ENCODE measurements around the gene CDHR1. TPM values are rescaled to one million over a fixed set of nuclear protein-coding genes. Genes with fewer than 3 reads are reported as not detected.
"Not testable (repeated sequence)": the region's sequence is repeated elsewhere in the genome, so short reads cannot be mapped to it uniquely, and the experiment has no call there.

The CDHR1 gene
- total RNA-seq, 1 experiment from 2014 or later: 0.90 TPM

- not testable (repeated sequence) for H3K36me3 ChIP-seq (replicated peaks; ENCODE audit: control insufficient read depth, insufficient read depth, low read length); DNase-seq; H3K4me3 ChIP-seq (ENCODE audit: insufficient read depth, low read depth, low read length); H3K27me3 ChIP-seq (ENCODE audit: control insufficient read depth, insufficient read depth, low read length)
Measured at GRCh38 chr10:84180386-84180785, 14.0 kb upstream of the CDHR1 start.

GRCh38 chr10:84181631-84182030, 12.7 kb upstream of the CDHR1 start:
- no peak overlapping the region for H3K4me3 ChIP-seq (ENCODE audit: insufficient read depth, low read depth, low read length)
- no peak for DNase-seq

DNA sequence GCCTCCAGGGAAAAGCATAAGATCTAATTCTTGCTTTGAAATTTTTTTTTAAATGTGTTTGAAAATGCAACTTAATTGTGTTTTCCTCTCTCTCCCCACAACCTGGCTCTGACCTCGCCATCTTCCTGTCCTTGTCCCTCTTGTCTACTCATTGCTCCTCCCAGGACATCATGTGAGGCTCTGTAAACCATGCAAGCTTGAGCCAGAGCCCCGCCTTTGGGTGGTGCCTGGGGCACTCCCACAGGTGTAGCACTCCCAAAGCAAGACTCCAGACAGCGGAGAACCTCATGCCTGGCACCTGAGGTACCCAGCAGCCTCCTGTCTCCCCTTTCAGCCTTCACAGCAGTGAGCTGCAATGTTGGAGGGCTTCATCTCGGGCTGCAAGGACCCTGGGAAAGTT, 9.8 kb upstream of the CDHR1 start:
- no peak overlapping the region for H3K4me3 ChIP-seq (ENCODE audit: insufficient read depth, low read depth, low read length)
- H3K27me3 ChIP-seq (ENCODE audit: control insufficient read depth, insufficient read depth, low read length): no peaks in the 10 kb centered on the region
- no peaks in the 10 kb centered on the region for H3K36me3 ChIP-seq (replicated peaks; ENCODE audit: control insufficient read depth, insufficient read depth, low read length)
- no peak for DNase-seq

More at GRCh38 chr10:84181631-84182030, 12.7 kb upstream of the CDHR1 start:
- no peaks in the 10 kb centered on the region for H3K36me3 ChIP-seq (replicated peaks; ENCODE audit: control insufficient read depth, insufficient read depth, low read length)
- no peaks in the 10 kb centered on the region for H3K27me3 ChIP-seq (ENCODE audit: control insufficient read depth, insufficient read depth, low read length)

- no peak for DNase-seq
- H3K4me3 ChIP-seq (ENCODE audit: insufficient read depth, low read depth, low read length): no peak overlapping the region
- no peaks in the 10 kb centered on the region for H3K27me3 ChIP-seq (ENCODE audit: control insufficient read depth, insufficient read depth, low read length)
- H3K36me3 ChIP-seq (replicated peaks; ENCODE audit: control insufficient read depth, insufficient read depth, low read length): no peaks in the 10 kb centered on the region
Measured at GRCh38 chr10:84185526-84186175, 8.7 kb upstream of the CDHR1 start.

GRCh38 chr10:84188815-84189214, 5.5 kb upstream of the CDHR1 start:
- peaks cover 10% of the 10 kb centered on the region for H3K27me3 ChIP-seq (ENCODE audit: control insufficient read depth, insufficient read depth, low read length)
- no peaks in the 10 kb centered on the region for H3K36me3 ChIP-seq (replicated peaks; ENCODE audit: control insufficient read depth, insufficient read depth, low read length)
- DNase-seq: no peak
- H3K4me3 ChIP-seq (ENCODE audit: insufficient read depth, low read depth, low read length): no peak overlapping the region

DNA sequence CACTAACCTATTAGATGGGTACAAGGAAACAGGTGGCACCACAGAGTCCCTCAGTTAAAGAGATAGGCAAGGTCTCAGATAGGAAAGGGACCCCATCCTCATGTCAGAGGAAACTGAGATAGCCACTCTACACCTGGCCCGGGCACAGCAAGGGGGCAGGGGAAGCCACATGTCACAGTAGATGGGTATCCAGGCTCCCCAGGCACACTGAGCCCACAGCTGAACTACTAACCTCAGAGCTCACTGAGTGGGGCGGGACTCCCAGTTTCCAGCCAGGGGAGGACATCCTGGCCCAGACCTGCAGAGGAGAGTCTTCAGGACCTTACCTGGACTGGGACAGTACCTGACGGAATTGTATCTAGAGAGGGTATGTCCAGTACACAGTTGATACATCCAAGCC, 3.7 kb upstream of the CDHR1 start:
- Histone ChIP-seq H3K36me3 (replicated peaks; ENCODE audit: control insufficient read depth, insufficient read depth, low read length) (no peaks in the 10 kb centered on the region), H3K27me3 (ENCODE audit: control insufficient read depth, insufficient read depth, low read length) (peaks cover 27% of the 10 kb centered on the region), H3K4me3 (ENCODE audit: insufficient read depth, low read depth, low read length) (no peak overlapping the region)
- no peak for DNase-seq

DNA sequence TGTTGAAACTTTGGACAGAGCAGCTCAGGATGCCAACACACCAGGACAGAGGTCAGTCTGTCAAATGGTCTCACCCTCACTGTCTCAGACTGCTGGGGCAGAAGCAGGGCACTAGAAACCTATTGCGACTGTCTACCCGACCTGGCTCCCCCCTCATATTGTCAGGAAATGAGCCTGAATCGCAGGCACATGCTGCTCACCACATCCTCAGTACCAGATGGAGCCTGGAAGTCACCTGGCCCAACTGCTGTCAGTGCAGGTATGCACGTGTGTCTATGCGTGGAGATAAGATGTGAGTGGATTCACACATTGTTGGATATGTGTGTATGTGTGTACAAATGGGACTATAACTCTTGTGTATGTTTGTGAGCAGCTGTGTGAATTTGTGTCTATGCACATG, 3.2 kb upstream of the CDHR1 start:
- H3K27me3 ChIP-seq (ENCODE audit: control insufficient read depth, insufficient read depth, low read length): peaks cover 32% of the 10 kb centered on the region
- no peaks in the 10 kb centered on the region for H3K36me3 ChIP-seq (replicated peaks; ENCODE audit: control insufficient read depth, insufficient read depth, low read length)
- H3K4me3 ChIP-seq (ENCODE audit: insufficient read depth, low read depth, low read length): no peak overlapping the region
- no peak for DNase-seq

DNA sequence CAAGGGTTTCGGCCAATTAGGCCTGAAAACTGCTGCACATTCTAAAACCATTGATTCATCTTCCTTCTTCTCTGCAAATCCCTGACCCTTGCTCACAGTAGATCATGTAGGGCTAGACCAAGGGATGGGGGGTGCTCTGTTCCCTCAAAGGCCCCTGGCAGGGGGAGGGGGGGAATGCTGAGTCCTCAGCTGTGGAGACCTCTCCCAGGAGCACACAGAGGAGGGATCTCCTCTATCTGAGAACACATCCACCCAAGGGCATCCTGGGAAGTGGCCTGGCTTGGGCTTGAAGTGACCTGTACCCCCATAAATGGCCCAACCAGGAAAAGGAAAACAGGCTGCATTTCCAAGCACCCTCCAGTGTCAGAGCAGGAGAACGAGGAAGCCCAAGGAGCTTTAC, 1.0 kb upstream of the CDHR1 start:
- H3K36me3 ChIP-seq (replicated peaks; ENCODE audit: control insufficient read depth, insufficient read depth, low read length): no peaks in the 10 kb centered on the region; the same call in 1 of the 2 replicates
- no peak overlapping the region for H3K4me3 ChIP-seq (ENCODE audit: insufficient read depth, low read depth, low read length)
- peaks cover 45% of the 10 kb centered on the region for H3K27me3 ChIP-seq (ENCODE audit: control insufficient read depth, insufficient read depth, low read length)
- DNase-seq: no peak

DNA sequence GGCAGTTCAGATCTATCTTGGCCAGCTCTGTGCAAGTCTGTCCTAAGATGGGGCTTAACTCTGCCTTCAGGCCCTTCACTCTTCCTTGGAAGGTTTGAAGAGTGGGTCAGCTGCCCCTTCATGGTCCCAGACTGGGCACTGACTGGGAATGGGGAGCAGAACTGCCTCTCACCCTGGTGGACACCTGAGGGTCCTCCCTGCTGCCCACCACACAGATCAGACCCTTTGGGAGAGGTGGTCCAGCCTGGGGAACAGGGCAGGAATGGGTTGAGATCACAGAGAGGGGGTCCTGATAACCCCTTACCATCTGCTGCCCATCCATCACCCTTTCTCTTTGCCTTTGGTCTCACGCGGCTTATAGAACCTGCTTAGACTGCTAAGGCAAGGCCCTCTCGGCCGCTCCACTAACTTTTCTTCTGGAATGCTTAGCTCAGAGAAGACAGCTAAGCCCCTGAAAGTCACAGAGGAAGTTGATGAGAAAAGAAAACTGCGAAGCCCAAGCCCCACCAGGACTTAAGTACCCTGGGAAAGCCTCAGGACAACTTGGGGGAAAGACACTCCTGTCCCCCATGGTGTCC, 402 bp upstream of the CDHR1 start:
- Histone ChIP-seq H3K36me3 (replicated peaks; ENCODE audit: control insufficient read depth, insufficient read depth, low read length) (no peaks in the 10 kb centered on the region; the same call in 1 of the 2 replicates), H3K27me3 (ENCODE audit: control insufficient read depth, insufficient read depth, low read length) (peaks cover 45% of the 10 kb centered on the region), H3K4me3 (ENCODE audit: insufficient read depth, low read depth, low read length) (peak overlapping the region; percentile 55)
- DNase-seq: no peak

DNA sequence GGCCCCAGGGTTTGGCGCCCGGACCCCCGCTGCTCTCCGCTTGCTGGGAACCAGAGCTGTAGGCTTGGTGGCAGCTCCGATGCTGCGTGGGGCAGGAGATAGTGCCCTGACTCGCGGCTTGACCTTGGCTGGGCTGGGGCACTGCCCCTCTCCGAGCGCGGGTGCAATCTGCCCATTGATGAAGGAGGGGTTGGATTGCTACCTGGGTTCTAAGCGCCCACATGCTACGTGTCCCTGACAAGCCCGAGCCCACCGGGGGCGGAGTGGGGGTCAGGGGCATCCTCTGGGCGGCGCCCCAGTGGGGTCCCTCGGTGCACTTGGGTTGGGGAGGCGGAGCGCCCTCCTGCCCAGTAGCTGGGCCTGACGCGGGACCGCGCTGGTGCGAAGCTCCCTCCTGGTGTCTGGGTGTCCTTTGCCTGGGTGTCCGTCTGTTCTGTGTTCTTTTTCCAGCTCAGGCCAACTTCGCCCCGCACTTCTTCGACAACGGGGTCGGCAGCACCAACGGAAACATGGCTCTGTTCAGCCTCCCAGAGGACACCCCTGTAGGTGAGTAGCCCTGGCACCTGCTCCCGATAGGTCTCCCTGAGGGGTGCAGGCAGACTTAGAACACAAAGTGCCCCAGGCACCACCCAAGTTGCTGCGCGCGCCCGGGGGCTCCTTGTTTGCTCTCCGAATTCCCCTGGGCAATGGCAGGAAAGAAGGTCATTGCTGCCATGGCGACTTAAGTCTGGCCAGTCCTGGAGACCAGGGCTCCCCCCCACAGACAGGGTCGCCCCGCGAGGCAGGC, 900 bp downstream of the CDHR1 start:
- peak; percentile 77 for DNase-seq
- Histone ChIP-seq H3K27me3 (ENCODE audit: control insufficient read depth, insufficient read depth, low read length) (peaks cover 45% of the 10 kb centered on the region), H3K4me3 (ENCODE audit: insufficient read depth, low read depth, low read length) (peak overlapping the region; percentile 55), H3K36me3 (replicated peaks; ENCODE audit: control insufficient read depth, insufficient read depth, low read length) (no peaks in the 10 kb centered on the region; the same call in 1 of the 2 replicates)

DNA sequence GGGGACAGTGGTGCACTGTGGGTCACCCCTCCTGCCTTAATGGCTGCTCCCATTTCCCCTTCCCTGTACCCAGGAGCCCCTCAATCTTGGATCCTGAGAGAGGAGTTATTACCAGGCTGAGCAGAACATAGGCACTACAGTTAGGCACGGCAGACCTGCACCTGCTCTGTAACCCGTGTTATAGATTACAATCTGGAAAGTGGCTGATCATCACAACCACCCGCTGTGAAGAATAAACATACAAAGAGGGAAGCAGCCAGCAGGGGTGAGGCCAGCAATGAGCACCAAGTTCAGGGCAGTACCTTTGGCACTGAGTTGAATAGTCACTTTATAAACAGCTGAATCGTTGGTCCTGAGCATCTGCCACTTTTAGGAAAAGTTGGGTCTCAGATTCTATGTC, 1.7 kb downstream of the CDHR1 start:
- Histone ChIP-seq H3K36me3 (replicated peaks; ENCODE audit: control insufficient read depth, insufficient read depth, low read length) (no peaks in the 10 kb centered on the region; the same call in 1 of the 2 replicates), H3K27me3 (ENCODE audit: control insufficient read depth, insufficient read depth, low read length) (peaks cover 45% of the 10 kb centered on the region)
- no peak for DNase-seq

DNA sequence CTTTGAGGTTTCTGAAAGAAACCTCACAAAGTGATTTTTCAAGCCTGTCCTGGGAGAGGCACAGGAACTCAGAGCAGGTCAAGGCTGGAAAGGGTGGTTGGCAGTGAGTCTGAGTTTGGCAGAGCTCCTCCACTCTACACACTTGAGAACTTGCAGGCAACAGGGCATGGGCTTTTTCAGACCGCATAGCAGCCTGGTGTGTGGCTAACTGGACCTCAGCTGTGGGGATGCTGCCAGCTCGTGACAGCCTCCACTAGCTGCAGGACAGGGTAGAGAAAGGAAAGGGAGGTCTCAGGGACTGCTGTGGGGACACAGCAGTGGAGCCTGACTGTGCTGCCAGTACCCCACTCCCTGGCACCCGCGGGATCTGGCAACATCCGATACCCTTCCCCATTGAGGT, 2.6 kb downstream of the CDHR1 start:
- no peak for DNase-seq
- H3K27me3 ChIP-seq (ENCODE audit: control insufficient read depth, insufficient read depth, low read length): peaks cover 45% of the 10 kb centered on the region
- no peak overlapping the region for H3K4me3 ChIP-seq (ENCODE audit: insufficient read depth, low read depth, low read length)
- H3K36me3 ChIP-seq (replicated peaks; ENCODE audit: control insufficient read depth, insufficient read depth, low read length): no peaks in the 10 kb centered on the region; the same call in 1 of the 2 replicates

More for the DNA sequence above, 1.7 kb downstream of the CDHR1 start:
- H3K4me3 ChIP-seq (ENCODE audit: insufficient read depth, low read depth, low read length): no peak overlapping the region

- no peak for DNase-seq
- Histone ChIP-seq H3K4me3 (ENCODE audit: insufficient read depth, low read depth, low read length) (no peak overlapping the region), H3K27me3 (ENCODE audit: control insufficient read depth, insufficient read depth, low read length) (peaks cover 45% of the 10 kb centered on the region), H3K36me3 (replicated peaks; ENCODE audit: control insufficient read depth, insufficient read depth, low read length) (no peaks in the 10 kb centered on the region; the same call in 1 of the 2 replicates)
Measured at GRCh38 chr10:84197643-84198042, 3.3 kb downstream of the CDHR1 start.

DNA sequence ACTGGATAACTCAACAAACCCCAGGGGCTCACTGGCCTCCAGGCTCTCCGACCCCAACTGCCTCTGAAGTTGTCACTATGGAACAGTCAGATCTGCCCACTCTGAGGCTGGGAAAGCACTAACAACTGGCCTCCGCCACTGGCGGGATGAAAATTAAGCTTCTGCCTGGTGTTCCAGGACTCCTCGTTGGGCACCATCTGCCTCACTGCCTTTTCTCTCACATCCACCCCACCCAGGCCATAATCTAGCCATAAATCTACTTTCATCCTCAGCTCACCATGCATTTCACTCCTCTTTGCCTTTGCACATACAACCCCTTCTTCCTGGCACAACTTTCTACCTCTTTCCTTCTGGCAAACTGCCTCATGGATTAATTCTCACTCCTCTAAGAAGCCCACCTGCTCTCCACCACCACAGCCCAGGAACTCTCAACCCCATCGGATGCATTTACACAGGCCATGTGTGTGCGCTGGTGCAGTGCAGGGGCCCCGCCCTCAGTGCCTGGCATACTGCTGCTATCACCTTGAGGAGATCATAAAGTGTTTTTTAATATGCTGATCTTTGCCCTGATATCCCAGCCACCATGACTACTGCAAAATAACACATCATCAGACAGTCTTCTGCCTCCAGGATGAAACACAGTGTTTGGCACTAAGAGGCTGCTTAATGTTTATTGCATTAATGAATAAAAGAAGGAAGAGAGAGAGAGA, 4.0 kb downstream of the CDHR1 start:
- no peak overlapping the region for H3K4me3 ChIP-seq (ENCODE audit: insufficient read depth, low read depth, low read length)
- no peaks in the 10 kb centered on the region; the same call in 1 of the 2 replicates for H3K36me3 ChIP-seq (replicated peaks; ENCODE audit: control insufficient read depth, insufficient read depth, low read length)
- H3K27me3 ChIP-seq (ENCODE audit: control insufficient read depth, insufficient read depth, low read length): peaks cover 40% of the 10 kb centered on the region
- DNase-seq: no peak

Data from H7 (cell line).